ENCODE data around the gene CYTL1. TPM values are rescaled to one million over a fixed set of nuclear protein-coding genes. Genes with fewer than 3 reads are reported as not detected.

Gene CYTL1
- total and polyA plus RNA-seq, 10 donors, result 0.22 to 1.4 (median 1.1) TPM; not detected in 3

DNA sequence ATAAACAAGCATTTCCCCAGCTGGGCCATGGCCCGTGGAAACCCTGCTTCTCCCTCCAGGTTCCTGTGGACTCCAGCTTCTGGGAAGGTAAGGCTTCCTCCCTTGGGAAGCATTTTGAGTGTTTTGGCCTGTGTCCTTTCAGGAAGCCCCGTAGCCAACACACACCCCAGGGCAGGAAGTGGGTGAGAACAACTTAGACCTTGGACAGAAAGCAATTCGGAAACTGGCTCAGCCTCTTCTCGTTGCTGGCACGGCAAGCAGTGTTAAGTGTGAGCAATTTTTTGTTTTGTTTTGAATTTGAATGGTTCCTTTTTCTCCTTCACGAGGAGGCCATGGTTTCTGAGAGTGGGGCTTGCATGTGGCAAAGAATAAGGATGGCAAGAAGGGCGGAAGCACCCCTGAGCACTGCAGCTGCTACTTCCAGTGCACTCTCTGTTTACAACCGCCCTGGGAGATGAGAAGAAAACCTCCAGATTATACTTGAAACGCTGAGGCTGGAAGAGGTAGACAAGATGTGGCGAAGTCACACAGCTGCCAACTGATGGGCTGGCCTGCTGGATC lies 14.1 kb upstream of the CYTL1 start:
- Histone ChIP-seq H3K36me3 (no peaks in the 10 kb centered on the region), H3K4me1 (peaks cover 8 to 62% (median 25%) of the 10 kb centered on the region in 6 donors), H3K9me3 (no peaks in the 10 kb centered on the region), H3K27me3 (replicated peaks in 1 of 7) (no peaks in the 10 kb centered on the region), H3K27ac (peak overlapping the region in 5 of 8 donors; percentile 51 to 72 (median 54)), H3K4me3 (no peak overlapping the region)
- 11 to 17% (median 13%) methylated on average over 10 of the region's 10 CpGs for WGBS, 5 donors
- peak; percentile 78 for DNase-seq
- peak in 2 of 3 donors; percentile 76 to 84 for TF ChIP-seq POLR2AphosphoS5 (IDR thresholded peaks at IDR 0.05)
- TF ChIP-seq POLR2A (IDR thresholded peaks at IDR 0.05), result no peak
- intact Hi-C loops (cut with DNase I; ENCODE audit: low total_unique reads), result no loop called here

DNA sequence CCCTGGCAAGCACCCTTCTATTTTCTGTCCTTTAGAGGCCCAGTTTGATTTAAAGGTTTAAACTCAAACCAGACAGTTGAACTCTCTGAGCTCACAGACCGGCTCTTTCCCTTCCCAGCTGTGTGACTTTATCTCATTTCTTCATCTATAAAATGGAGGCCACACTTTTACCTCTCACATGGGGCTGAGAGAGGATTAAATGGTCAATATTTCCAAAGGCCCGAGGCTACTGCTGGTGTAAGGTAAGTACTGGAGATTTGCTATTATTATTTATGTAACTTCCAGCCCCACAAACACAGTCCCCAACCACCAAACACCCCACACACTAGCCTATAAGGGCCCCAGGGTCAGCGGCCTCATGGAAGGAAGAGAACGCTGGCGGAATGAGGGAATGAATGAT lies 13.6 kb upstream of the CYTL1 start:
- Histone ChIP-seq H3K27me3 (replicated peaks in 1 of 7) (no peaks in the 10 kb centered on the region), H3K4me1 (peaks cover 8 to 56% (median 24%) of the 10 kb centered on the region in 6 donors), H3K36me3 (no peaks in the 10 kb centered on the region), H3K9me3 (no peaks in the 10 kb centered on the region), H3K4me3 (no peak overlapping the region), H3K27ac (peak overlapping the region in 5 of 8 donors; percentile 51 to 72 (median 54))
- WGBS, 5 donors, result 43 to 75% (median 52%) methylated on average over 5 of the region's 5 CpGs
- TF ChIP-seq POLR2A (IDR thresholded peaks at IDR 0.05), result no peak
- TF ChIP-seq, protein P1, sequence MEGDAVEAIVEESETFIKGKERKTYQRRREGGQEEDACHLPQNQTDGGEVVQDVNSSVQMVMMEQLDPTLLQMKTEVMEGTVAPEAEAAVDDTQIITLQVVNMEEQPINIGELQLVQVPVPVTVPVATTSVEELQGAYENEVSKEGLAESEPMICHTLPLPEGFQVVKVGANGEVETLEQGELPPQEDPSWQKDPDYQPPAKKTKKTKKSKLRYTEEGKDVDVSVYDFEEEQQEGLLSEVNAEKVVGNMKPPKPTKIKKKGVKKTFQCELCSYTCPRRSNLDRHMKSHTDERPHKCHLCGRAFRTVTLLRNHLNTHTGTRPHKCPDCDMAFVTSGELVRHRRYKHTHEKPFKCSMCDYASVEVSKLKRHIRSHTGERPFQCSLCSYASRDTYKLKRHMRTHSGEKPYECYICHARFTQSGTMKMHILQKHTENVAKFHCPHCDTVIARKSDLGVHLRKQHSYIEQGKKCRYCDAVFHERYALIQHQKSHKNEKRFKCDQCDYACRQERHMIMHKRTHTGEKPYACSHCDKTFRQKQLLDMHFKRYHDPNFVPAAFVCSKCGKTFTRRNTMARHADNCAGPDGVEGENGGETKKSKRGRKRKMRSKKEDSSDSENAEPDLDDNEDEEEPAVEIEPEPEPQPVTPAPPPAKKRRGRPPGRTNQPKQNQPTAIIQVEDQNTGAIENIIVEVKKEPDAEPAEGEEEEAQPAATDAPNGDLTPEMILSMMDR (IDR thresholded peaks at IDR 0.05 in 8 of 11, conservative IDR thresholded peaks at IDR 0.05 in 3 of 11), result no peak
- no peak for TF ChIP-seq POLR2AphosphoS5 (IDR thresholded peaks at IDR 0.05)
- DNase-seq, result no peak
- intact Hi-C loops (cut with DNase I; ENCODE audit: low total_unique reads), result no loop called here

DNA sequence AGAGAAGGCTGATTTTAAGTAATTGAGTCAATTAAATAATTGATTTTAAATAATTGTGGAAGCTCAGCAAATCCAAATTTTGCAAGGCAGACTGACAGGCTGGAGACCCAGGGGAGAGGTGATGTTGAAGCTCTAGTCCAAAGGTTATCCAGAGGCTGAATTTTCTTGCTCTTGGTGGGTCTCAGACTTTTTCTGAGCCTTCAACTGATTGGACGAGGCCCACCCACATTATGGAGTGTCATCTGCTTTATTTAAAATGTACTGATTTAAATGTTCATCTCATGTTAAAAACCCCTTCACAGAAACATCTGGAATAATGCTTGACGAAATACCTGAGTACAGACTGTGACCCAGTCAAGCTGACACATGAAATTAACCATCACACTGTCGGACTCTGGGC lies 11.7 kb upstream of the CYTL1 start:
- intact Hi-C loops (cut with DNase I; ENCODE audit: low total_unique reads), result no loop called here
- Histone ChIP-seq H3K9me3 (no peaks in the 10 kb centered on the region), H3K27ac (no peak overlapping the region), H3K27me3 (replicated peaks in 1 of 7) (peaks cover 0 to 9% (median 0%) of the 10 kb centered on the region in 7 donors), H3K36me3 (no peaks in the 10 kb centered on the region), H3K4me3 (no peak overlapping the region), H3K4me1 (peaks cover 8 to 48% (median 21%) of the 10 kb centered on the region in 6 donors)
- 88 to 95% (median 91%) methylated on average over 3 of the region's 3 CpGs for WGBS, 5 donors
- DNase-seq, result no peak
- TF ChIP-seq, protein P1 (IDR thresholded peaks at IDR 0.05 in 8 of 11, conservative IDR thresholded peaks at IDR 0.05 in 3 of 11), result no peak
- TF ChIP-seq POLR2A (IDR thresholded peaks at IDR 0.05) (no peak), POLR2AphosphoS5 (IDR thresholded peaks at IDR 0.05) (no peak)

DNA sequence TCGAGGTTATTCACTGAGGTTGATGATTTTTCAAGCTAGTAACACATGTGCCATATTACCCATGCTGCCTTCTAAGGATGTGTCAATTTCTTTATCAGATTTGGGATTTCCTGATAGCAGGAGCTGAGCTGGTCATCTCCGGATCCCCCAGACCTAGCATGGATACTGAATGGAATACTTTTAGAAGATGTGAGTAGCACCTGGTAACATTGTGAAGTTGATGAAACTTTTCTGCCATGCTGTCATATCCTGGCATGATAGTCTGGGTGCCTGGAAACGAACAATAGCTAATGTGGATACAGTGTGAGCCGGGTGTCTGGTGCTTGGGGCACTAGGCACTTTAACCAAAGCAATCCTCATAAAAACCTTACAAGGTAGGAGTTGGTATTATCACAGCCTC lies 11.0 kb upstream of the CYTL1 start:
- intact Hi-C loops (cut with DNase I; ENCODE audit: low total_unique reads), result no loop called here
- no peak overlapping the region for H3K4me3 ChIP-seq
- no peaks in the 10 kb centered on the region for H3K9me3 ChIP-seq
- no peak for DNase-seq
- H3K36me3 ChIP-seq, result no peaks in the 10 kb centered on the region
- whole genome bisulfite sequencing, 5 donors, result 52 to 78% (median 68%) methylated on average over 4 of the region's 4 CpGs
- H3K4me1 ChIP-seq, result peaks cover 8 to 47% (median 21%) of the 10 kb centered on the region in 6 donors
- peak overlapping the region in 2 of 8 donors; percentile 1 to 27 for H3K27ac ChIP-seq
- TF ChIP-seq POLR2AphosphoS5 (IDR thresholded peaks at IDR 0.05) (no peak), POLR2A (IDR thresholded peaks at IDR 0.05) (no peak)
- TF ChIP-seq, protein P1 (IDR thresholded peaks at IDR 0.05 in 8 of 11, conservative IDR thresholded peaks at IDR 0.05 in 3 of 11), result no peak
- H3K27me3 ChIP-seq (replicated peaks in 1 of 7), result peaks cover 0 to 16% (median 0%) of the 10 kb centered on the region in 7 donors
